SK-N-MC (cell line): ENCODE measurements around the gene PXN.

Experiments
- EZH2 ChIP-seq: fragments of 200-600 bp; sonication (generic); IDR thresholded peaks from one replicate; pipeline ENCODE4 v1.6.1; 2017; ENCODE audit warnings: antibody characterized with exemption
- FOXP2 ChIP-seq: optimal IDR thresholded peaks from 2 replicates; pipeline ENCODE3; 2011; ENCODE audit warnings: mild to moderate bottlenecking, moderate library complexity; ENCODE audit not compliant: insufficient read depth; ENCODE audit errors: extremely low read length, control extremely low read depth
- POLR2AphosphoS5 ChIP-seq: IDR thresholded peaks from 2 replicates; pipeline ENCODE4 v1.6.1; 2012; ENCODE audit warnings: mild to moderate bottlenecking, low read depth, low read length, borderline replicate concordance

- TF ChIP-seq POLR2AphosphoS5 (no peak), EZH2 (no peak), FOXP2 (no peak)
These were observed 94.9 kb downstream of the PXN start for GRCh38 chr12:120170631-120171030.
